T-helper 2 cell treated with Interferon-gamma antibody and Interleukin-4, amounts not matched to agents 100 ng/mL and 5 ng/mL, for 36 hours (primary cell): Measurements from ENCODE around the gene SLC12A4. TPM values are rescaled to one million over a fixed set of nuclear protein-coding genes. Genes with fewer than 3 reads are reported as not detected.

Experiments
- intact Hi-C: fragments of 100-400 bp; cut with micrococcal nuclease; formaldehyde crosslinking; loops from one replicate; pipeline ENCODE4 v1.15.1; 2023
- total RNA-seq: library from RNA; stranded (reverse); gene quantifications from 2 replicates; pipeline ENCODE4 v1.2.3, GENCODE V29; 2022

SLC12A4 gene
- total RNA-seq, 1 donor from 2014 or later: 41.9 TPM

- intact Hi-C loops: no loop called here
These were observed 2.5 kb downstream of the SLC12A4 start for GRCh38 chr16:67965668-67966548.

- intact Hi-C loops: no loop called here
These were observed 3.8 kb downstream of the SLC12A4 start for GRCh38 chr16:67964477-67965131.

- intact Hi-C loops: no loop called here
These were observed 4.6 kb downstream of the SLC12A4 start for GRCh38 chr16:67963662-67964321.

GRCh38 chr16:67963292-67963661, 5.2 kb downstream of the SLC12A4 start:
- intact Hi-C loops: no loop called here

DNA sequence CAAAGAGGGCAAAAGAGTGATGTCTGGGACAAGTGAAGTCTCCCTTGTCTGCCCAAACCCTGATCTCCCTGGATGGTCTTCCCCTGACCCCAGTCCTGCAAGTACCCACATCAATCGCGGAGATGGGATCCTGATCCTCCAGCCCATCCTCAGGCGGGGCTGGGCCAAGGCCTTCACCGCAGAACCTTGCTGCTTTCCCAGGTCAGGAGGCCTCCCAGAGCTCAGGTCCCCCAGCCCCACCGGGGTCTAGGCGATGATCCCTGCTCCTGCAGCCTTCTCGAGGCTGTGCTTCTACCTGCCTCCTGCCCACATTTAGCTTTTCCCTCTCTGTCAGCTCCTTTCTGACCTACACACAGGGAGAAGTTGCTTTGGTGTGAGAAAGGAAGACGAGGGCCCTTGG, 6.3 kb downstream of the SLC12A4 start:
- intact Hi-C loops: no loop called here

DNA sequence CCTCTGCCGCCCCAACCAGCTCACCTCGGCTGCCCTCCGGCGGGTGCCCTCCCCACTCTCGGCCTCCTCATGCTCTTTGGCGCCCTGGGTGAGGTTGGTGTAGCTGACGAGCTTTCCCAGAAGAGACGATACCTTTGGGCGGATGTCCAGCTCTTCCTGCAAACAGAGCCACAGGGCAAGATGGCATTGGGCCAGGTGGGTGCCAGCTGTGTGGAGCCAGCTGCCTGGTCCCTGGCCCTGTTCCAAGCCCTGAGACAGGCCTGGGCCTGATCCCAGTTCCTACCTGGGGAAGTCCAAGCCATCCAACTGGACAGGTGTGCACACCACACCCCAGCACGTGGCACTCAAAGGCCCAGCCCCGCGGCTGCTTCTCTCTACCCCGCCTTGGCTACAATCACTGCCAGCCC, 6.9 kb downstream of the SLC12A4 start:
- intact Hi-C loops: no loop called here

DNA sequence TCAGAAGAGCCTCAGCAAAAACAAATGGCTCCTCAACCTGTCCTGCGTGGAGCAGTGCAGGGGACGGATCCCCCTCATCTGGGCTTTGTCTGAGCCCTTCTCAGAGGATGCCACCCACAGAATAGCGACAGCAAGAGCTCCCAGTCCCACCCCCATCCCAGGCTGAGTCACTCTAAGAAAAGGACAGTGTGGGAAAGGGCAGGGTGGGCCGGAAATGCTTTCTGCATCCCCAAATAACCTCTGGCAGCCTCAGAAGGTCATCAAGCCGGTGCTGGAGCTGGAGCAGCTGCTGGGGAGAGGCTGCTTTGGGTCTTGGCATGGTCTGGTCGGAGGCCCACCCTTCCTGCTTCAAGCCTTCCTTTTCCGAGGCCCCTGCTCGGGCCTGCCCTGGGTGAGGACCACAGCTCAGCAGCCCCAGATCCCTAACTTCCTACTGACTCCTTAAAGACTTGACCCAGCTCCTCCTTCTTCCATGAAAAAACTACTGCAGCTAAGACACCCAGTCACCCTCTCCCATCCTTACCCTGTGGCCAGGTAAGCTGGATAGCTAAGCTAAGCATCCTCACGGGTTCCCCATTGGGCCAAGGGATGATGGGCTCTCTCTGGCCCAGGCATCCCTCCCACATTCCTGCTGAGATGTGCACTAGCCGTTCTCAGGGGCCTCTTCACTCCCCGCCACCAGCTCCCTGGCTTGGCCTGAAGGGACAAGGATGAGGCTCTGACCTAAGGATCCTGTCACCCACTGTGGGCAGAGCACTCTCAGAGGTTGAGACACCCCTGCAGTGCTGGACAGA, 8.7 kb downstream of the SLC12A4 start:
- intact Hi-C loops: no loop called here

DNA sequence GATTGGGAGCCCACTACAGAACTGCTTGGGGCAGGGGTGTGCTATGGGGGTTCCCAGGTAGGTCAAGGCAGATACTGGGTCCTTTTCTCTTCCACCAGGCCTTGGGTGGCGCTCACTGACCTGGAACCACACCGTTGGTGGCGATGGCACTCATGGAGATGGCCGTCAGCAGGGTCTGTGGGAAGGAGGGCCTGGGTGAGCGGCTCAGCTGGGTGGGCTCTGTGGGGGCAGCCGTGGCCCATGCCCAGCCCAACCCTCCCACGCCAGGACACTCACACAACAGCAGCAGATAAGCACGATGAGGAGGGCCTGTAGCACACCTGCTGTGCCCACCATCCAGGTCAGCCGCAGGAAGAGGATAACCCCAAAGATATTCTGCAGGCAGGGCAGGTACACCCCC, 10.8 kb downstream of the SLC12A4 start:
- intact Hi-C loops: no loop called here

- intact Hi-C loops: no loop called here
These were observed 13.8 kb downstream of the SLC12A4 start for GRCh38 chr16:67954421-67955196.

- intact Hi-C loops: no loop called here
These were observed 14.6 kb downstream of the SLC12A4 start for GRCh38 chr16:67953641-67954375.

DNA sequence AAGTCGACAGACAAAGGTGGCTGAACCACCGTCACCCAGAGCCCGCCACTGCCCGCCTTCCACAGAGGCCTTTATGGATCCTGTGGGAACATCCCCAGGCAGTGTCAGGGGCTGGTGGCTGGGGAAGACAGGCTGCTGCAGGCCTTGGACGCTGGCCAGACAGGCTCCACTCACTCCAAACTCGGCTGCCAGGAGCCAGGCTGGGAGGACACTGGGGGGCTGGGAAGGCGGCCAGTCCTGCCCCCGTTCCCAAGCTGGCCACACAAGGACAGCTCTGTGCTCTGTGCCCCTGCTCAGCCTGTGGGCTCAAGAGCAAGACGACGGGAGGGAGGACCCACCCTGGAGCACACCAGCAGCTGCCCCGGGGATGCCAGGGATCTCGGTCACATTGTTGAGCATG, 17.0 kb downstream of the SLC12A4 start:
- intact Hi-C loops: no loop called here

GRCh38 chr16:67950335-67950843, 18.0 kb downstream of the SLC12A4 start:
- intact Hi-C loops: no loop called here

DNA sequence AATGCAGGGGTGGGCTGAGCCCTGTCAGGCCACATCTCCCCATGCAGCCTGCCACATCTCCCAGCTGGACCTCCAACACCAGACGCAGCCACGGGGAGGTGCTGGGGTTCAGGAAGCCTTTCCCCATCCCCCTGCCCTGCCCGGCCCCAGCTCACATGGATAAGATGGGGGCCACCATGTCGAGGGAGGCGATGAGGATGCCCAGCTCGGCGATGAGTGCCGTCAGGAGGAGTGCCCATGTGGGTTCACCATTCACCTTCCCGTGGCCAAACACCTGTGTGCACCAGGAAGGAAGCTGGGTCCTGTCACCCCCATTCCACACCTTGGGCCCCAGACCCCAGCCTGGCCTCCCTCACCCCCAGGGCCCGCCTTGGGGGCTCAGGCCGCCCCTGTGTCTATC, 18.8 kb downstream of the SLC12A4 start:
- intact Hi-C loops: no loop called here

- intact Hi-C loops: no loop called here
These were observed 20.4 kb downstream of the SLC12A4 start for GRCh38 chr16:67948015-67948414.

DNA sequence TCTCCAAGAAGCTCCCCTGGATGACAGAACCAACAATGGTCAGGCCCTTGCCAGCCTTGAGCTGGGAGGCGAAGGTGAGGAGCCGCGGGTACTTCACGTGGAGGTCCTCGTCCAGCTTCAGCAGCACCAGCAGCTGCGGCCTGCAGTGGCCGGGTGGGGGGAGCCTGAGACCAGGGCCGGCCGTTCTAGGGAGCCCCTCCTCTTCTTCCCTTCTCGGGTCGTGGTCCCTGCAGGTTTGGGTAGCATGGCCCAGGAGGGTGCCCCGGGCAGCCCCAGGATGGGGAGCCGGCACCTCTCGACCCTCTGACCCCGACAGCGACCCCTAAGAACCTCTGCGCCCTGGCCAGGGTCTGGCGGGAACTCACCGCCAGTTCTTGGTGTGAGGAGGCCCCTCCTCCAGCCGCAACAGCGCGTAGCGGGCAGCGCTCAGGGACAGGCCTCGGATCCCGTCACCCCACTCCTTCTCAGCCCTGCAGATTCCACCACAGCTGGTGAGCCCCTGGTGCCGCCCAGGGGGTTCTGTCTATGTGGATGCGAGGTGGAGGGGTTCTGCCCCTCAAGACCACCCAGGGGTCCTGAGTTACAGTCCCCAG, 21.4 kb downstream of the SLC12A4 start:
- intact Hi-C loops: no loop called here

GRCh38 chr16:67946128-67946569, 22.3 kb downstream of the SLC12A4 start:
- intact Hi-C loops: no loop called here

DNA sequence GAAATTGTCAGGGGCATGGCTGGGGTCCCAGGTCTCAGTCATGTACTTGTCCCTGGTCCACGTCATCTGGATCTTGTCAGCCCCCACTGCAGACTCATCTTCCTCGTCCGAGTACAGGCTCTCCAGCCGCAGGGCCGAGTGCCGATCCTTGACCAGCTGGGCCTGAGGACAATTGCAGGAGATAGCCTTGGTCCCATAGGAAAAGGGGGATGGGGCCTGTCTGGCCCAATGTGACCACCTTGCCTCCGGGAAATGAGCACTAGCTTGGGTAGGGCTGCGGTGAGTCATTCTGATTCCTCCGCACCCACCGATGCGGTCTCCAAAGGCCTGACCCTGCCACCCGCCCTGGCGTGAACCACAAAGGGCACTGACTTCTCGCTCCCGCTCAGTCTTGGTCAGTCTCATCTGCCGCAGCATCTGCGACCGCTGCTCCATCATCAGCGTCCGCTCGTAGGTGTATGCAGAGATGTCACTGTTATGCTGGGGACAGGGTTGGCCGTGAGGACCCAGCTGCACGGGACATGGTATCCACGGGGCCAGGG, 23.0 kb downstream of the SLC12A4 start:
- intact Hi-C loops: no loop called here

GRCh38 chr16:67944690-67945391, 23.6 kb downstream of the SLC12A4 start:
- intact Hi-C loops: no loop called here
